ENCODE measurements around the gene ETV5. TPM values are rescaled to one million over a fixed set of nuclear protein-coding genes. Genes with fewer than 3 reads are reported as not detected.

The ETV5 gene
- total and polyA plus RNA-seq, 2 of the 4 experiments (the other 2 are of a cell fraction), result 15.7 to 20.1 TPM

DNA sequence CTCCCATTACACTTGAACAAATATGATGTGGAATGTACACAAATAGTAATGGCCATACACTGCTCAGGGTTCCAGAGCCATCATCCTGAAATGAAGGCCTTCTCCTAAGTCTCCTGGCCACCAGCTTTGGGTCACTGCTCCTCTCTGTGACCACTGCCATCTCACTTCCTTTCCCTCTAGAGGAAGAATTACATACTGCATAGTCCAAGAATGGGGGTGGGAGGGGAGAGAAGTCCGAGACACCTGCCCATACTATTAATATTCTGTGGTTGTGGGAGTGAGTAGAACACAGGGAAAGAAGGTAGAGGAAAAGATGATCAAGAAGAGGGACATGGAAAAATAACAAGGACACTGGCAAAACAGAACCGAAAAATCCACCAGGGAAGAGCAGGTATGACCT lies 20.6 kb downstream of the ETV5 start:
- intact Hi-C loops (cut with micrococcal nuclease) (no loop called here), dilution Hi-C loops (cut with HindIII; ENCODE audit: low sequenced_read_pairs, unreplicated experiment) (no loop called here), in situ Hi-C loops (cut with MboI; ENCODE audit: low sequenced_read_pairs) (no loop called here)
- no peak overlapping the region for H3K23ac ChIP-seq (ENCODE audit: low read depth, low read length)
- no peak overlapping the region for H3K27ac ChIP-seq (ENCODE audit: insufficient read depth, low read length)
- H3K27me3 ChIP-seq (ENCODE audit: control insufficient read depth, insufficient read depth, low read length), result no peaks in the 10 kb centered on the region
- H3K36me3 ChIP-seq (ENCODE audit: control insufficient read depth, insufficient read depth, low read length), result peaks cover 2% of the 10 kb centered on the region; the same call in 1 of the 2 replicates
- no peak overlapping the region for H4K91ac ChIP-seq (ENCODE audit: insufficient read depth, low read depth, low read length)
- no peak overlapping the region for H3K14ac ChIP-seq (replicated peaks; ENCODE audit: low read depth, low read length)
- CTCF ChIA-PET, result interaction anchor here (0.8 kb wide), 1 partner anchor 171 kb away, joined by 4 read pairs; no protein-coding TSS in a partner anchor
- no peak overlapping the region for H2BK120ac ChIP-seq (ENCODE audit: low read depth, low read length)
- no peaks in the 10 kb centered on the region for H3K9me1 ChIP-seq (ENCODE audit: insufficient read depth, low read length)
- peaks cover 30 to 37% of the 10 kb centered on the region in 2 experiments for H3K79me1 ChIP-seq (ENCODE audit: low read depth in 1 of 2, low read length in 2 of 2)
- no peak for TF ChIP-seq FOS (IDR thresholded peaks at IDR 0.05; ENCODE audit: low read depth, low read length)
- no peak for TF ChIP-seq MAFK (IDR thresholded peaks at IDR 0.05; ENCODE audit: low read depth, low read length)
- TF ChIP-seq RCOR1 (IDR thresholded peaks at IDR 0.05; ENCODE audit: insufficient replicate concordance, low read length), result no peak
- TF ChIP-seq USF2 (IDR thresholded peaks at IDR 0.05; ENCODE audit: low read depth, low read length), result no peak
- no peak for TF ChIP-seq RAD21 (IDR thresholded peaks at IDR 0.05; ENCODE audit: low read length)
- no peak for TF ChIP-seq CHD1 (IDR thresholded peaks at IDR 0.05; ENCODE audit: low read depth, low read length)
- TF ChIP-seq ELK1 (IDR thresholded peaks at IDR 0.05; ENCODE audit: borderline replicate concordance, low read depth, low read length), result no peak
- TF ChIP-seq CEBPB (IDR thresholded peaks at IDR 0.05; ENCODE audit: low read depth, low read length), result no peak
- TF ChIP-seq NFE2L2 (IDR thresholded peaks at IDR 0.05; ENCODE audit: low read depth, low read length), result no peak
- DNase-seq (no peak), ATAC-seq (ENCODE audit: low read depth) (no peak)
- H3K4me3 ChIP-seq (ENCODE audit: insufficient read depth, low read depth, low read length), result no peak overlapping the region
- no peaks in the 10 kb centered on the region for H4K20me1 ChIP-seq (ENCODE audit: insufficient read depth, low read length)
- no CpG with 5 or more reads among the region's 2 CpGs for WGBS, 2 experiments (ENCODE audit: extremely low coverage in 2 of 2, insufficient read length in 1 of 2)
- H2BK15ac ChIP-seq (ENCODE audit: low read depth, low read length), result no peak overlapping the region
- H3K9ac ChIP-seq (ENCODE audit: low read depth, low read length), result no peak overlapping the region
- peaks cover 5% of the 10 kb centered on the region for H3K4me1 ChIP-seq (ENCODE audit: control insufficient read depth, insufficient read depth, low read length)
- H2BK20ac ChIP-seq (ENCODE audit: low read depth, low read length), result no peak overlapping the region
- no peak overlapping the region for H4K8ac ChIP-seq (ENCODE audit: low read depth in 2 of 2, low read length in 2 of 2)
- H2AK9ac ChIP-seq (replicated peaks; ENCODE audit: low read depth, low read length, poor library complexity), result no peak overlapping the region
- H3K56ac ChIP-seq (ENCODE audit: extremely low read depth, insufficient read depth, low read length), result no peak overlapping the region
- BruUV-seq (replicated peaks), result no TSS peak
- no peaks in the 10 kb centered on the region for H3K9me3 ChIP-seq (ENCODE audit: control insufficient read depth, insufficient read depth, low read length)
- H2AK5ac ChIP-seq (ENCODE audit: low read depth, low read length), result no peak overlapping the region
- H2BK5ac ChIP-seq (ENCODE audit: low read depth, low read length, poor library complexity, severe bottlenecking), result no peak overlapping the region
- H2AFZ ChIP-seq (replicated peaks; ENCODE audit: low read length, poor library complexity), result no peak overlapping the region
- POLR2A ChIA-PET (ENCODE audit: unreplicated experiment), result no interaction called here
- H3K18ac ChIP-seq (ENCODE audit: low read depth, low read length), result no peak overlapping the region
- no peak overlapping the region for H3K4ac ChIP-seq (ENCODE audit: low read depth, low read length)
- H4K5ac ChIP-seq (ENCODE audit: low read depth, low read length), result no peak overlapping the region
- H3K4me2 ChIP-seq (ENCODE audit: low read depth, low read length), result no peak overlapping the region

Data from IMR-90 (cell line).